ENCODE measurements around the gene TBC1D1.

DNA sequence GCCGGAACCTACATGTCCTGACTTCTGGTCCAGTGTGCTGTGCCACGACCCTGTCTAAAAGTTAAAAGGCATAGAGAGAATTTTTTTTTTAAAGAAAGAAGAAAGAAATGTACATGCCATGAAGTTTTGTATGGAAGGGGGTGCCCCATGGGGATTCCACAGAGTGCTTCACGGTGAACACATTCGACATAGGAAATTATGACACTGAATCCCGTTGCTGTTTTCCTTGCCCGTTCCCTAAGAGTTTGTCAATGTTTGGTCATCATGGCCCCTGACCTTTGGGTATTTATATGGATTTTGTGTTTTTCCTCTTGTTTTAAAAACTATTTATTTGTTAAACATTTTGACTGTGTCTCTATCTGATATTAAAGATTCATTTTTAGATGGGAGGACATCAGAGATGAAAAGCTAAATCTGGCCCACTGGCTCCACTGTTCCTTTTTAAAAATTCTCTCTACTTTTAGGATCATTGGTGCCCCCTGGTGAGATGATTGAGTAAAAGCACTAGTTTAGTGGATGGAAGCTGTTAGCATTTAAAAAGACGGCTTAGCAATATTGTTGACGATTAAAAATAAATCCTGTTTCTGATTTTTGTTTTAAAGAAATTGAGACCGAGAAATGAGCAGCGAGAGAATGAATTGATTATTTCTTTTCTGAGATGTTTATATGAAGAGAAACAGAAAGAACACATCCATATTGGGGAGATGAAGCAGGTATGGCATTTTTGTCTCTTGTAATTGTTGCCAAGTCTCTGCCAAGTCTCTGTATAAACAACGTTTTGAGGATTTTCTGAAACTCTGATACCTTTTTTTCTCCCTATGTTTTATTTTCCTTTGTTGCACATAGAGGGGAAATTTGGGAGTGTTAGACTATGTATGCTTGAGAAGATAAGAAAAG, 144.3 kb downstream of the TBC1D1 start:
- TF ChIP-seq GATA2 (IDR thresholded peaks at IDR 0.05; ENCODE audit: low read depth, low read length) (no peak), GATA3 (IDR thresholded peaks at IDR 0.05; ENCODE audit: low read depth, low read length) (no peak)

Measured in SH-SY5Y (cell line).